HL-60 (cell line): ENCODE measurements around the gene ZBTB43.

Source experiments
- POLR2AphosphoS5 ChIP-seq: IDR thresholded peaks from 2 replicates; pipeline ENCODE4 v1.6.1; 2012; ENCODE audit warnings: low read depth
- TF ChIP-seq, protein P1 (sequence below): IDR thresholded peaks from one replicate; pipeline ENCODE4 v1.5.1; 2011; ENCODE audit warnings: low read length, control low read depth, inconsistent platforms; ENCODE audit not compliant: insufficient read depth

- TF ChIP-seq POLR2AphosphoS5, result no peak
- TF ChIP-seq, protein P1, sequence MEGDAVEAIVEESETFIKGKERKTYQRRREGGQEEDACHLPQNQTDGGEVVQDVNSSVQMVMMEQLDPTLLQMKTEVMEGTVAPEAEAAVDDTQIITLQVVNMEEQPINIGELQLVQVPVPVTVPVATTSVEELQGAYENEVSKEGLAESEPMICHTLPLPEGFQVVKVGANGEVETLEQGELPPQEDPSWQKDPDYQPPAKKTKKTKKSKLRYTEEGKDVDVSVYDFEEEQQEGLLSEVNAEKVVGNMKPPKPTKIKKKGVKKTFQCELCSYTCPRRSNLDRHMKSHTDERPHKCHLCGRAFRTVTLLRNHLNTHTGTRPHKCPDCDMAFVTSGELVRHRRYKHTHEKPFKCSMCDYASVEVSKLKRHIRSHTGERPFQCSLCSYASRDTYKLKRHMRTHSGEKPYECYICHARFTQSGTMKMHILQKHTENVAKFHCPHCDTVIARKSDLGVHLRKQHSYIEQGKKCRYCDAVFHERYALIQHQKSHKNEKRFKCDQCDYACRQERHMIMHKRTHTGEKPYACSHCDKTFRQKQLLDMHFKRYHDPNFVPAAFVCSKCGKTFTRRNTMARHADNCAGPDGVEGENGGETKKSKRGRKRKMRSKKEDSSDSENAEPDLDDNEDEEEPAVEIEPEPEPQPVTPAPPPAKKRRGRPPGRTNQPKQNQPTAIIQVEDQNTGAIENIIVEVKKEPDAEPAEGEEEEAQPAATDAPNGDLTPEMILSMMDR, result no peak
Observed at GRCh38 chr9:126880226-126880946, 75.5 kb downstream of the ZBTB43 start.
